Measurements from ENCODE around the gene CYTH1. TPM values are rescaled to one million over a fixed set of nuclear protein-coding genes. Genes with fewer than 3 reads are reported as not detected.

Gene CYTH1
- polyA plus RNA-seq, 1 donor from 2014 or later = 120 TPM

DNA sequence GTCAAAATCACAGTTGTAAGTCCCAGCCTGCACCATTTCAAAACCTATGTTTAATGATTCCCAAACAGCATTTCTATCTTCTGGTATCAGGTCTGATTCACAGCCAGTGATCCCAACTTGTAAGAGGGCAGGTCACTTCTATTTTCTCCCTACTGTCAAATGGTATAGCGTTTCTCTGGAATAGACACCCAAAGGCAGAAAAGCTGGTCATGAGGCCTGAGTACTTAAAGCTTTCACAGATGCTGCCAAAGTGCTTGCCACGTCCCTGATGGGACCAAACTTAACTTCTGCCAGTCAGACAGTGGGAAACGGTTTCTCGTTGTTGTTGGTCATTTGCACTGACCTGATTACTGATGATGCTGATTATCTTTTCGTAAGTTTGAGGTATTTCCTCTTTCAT lies 43.4 kb downstream of the CYTH1 start:
- Histone ChIP-seq H3K27ac (ENCODE audit: low read length) (no peak overlapping the region), H2AFZ (ENCODE audit: low read depth, low read length) (no peak overlapping the region), H4K20me1 (ENCODE audit: insufficient read depth) (no peaks in the 10 kb centered on the region), H3K4me2 (ENCODE audit: low read length) (no peak overlapping the region), H3K36me3 (ENCODE audit: insufficient read depth, low read length) (no peaks in the 10 kb centered on the region), H3K4me3 (ENCODE audit: low read length) (no peak overlapping the region), H3K9ac (ENCODE audit: low read length) (no peak overlapping the region), H3K9me3 (ENCODE audit: low read length) (no peaks in the 10 kb centered on the region), H3K9me2 (ENCODE audit: insufficient read depth, low read length) (no peaks in the 10 kb centered on the region), H3K79me2 (replicated peaks; ENCODE audit: insufficient read depth, low read length) (peaks cover 11% of the 10 kb centered on the region), H3F3A (ENCODE audit: insufficient read depth, low read length, poor library complexity, severe bottlenecking) (no peaks in the 10 kb centered on the region), H3K27me3 (ENCODE audit: insufficient read depth, low read depth, low read length) (no peaks in the 10 kb centered on the region)
- no peak for TF ChIP-seq EZH2 (IDR thresholded peaks at IDR 0.05; ENCODE audit: borderline replicate concordance, insufficient read depth, low read length, poor library complexity, severe bottlenecking)
- TF ChIP-seq, protein P1, sequence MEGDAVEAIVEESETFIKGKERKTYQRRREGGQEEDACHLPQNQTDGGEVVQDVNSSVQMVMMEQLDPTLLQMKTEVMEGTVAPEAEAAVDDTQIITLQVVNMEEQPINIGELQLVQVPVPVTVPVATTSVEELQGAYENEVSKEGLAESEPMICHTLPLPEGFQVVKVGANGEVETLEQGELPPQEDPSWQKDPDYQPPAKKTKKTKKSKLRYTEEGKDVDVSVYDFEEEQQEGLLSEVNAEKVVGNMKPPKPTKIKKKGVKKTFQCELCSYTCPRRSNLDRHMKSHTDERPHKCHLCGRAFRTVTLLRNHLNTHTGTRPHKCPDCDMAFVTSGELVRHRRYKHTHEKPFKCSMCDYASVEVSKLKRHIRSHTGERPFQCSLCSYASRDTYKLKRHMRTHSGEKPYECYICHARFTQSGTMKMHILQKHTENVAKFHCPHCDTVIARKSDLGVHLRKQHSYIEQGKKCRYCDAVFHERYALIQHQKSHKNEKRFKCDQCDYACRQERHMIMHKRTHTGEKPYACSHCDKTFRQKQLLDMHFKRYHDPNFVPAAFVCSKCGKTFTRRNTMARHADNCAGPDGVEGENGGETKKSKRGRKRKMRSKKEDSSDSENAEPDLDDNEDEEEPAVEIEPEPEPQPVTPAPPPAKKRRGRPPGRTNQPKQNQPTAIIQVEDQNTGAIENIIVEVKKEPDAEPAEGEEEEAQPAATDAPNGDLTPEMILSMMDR (IDR thresholded peaks at IDR 0.05; ENCODE audit: poor library complexity, severe bottlenecking) = no peak
- TF ChIP-seq, protein P2, sequence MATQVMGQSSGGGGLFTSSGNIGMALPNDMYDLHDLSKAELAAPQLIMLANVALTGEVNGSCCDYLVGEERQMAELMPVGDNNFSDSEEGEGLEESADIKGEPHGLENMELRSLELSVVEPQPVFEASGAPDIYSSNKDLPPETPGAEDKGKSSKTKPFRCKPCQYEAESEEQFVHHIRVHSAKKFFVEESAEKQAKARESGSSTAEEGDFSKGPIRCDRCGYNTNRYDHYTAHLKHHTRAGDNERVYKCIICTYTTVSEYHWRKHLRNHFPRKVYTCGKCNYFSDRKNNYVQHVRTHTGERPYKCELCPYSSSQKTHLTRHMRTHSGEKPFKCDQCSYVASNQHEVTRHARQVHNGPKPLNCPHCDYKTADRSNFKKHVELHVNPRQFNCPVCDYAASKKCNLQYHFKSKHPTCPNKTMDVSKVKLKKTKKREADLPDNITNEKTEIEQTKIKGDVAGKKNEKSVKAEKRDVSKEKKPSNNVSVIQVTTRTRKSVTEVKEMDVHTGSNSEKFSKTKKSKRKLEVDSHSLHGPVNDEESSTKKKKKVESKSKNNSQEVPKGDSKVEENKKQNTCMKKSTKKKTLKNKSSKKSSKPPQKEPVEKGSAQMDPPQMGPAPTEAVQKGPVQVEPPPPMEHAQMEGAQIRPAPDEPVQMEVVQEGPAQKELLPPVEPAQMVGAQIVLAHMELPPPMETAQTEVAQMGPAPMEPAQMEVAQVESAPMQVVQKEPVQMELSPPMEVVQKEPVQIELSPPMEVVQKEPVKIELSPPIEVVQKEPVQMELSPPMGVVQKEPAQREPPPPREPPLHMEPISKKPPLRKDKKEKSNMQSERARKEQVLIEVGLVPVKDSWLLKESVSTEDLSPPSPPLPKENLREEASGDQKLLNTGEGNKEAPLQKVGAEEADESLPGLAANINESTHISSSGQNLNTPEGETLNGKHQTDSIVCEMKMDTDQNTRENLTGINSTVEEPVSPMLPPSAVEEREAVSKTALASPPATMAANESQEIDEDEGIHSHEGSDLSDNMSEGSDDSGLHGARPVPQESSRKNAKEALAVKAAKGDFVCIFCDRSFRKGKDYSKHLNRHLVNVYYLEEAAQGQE (IDR thresholded peaks at IDR 0.05; ENCODE audit: borderline replicate concordance) = no peak
- no peak for TF ChIP-seq RAD21 (conservative IDR thresholded peaks at IDR 0.05)
- no peak for TF ChIP-seq SMC3 (conservative IDR thresholded peaks at IDR 0.05; ENCODE audit: poor library complexity)
- TF ChIP-seq MXI1 (conservative IDR thresholded peaks at IDR 0.05; ENCODE audit: poor library complexity, severe bottlenecking) = no peak
- no peak for TF ChIP-seq POLR2AphosphoS5 (IDR thresholded peaks at IDR 0.05)
- TF ChIP-seq TAF1 (IDR thresholded peaks at IDR 0.05; ENCODE audit: low read depth) = no peak
- TF ChIP-seq EP300 (conservative IDR thresholded peaks at IDR 0.05; ENCODE audit: poor library complexity, severe bottlenecking) = no peak

DNA sequence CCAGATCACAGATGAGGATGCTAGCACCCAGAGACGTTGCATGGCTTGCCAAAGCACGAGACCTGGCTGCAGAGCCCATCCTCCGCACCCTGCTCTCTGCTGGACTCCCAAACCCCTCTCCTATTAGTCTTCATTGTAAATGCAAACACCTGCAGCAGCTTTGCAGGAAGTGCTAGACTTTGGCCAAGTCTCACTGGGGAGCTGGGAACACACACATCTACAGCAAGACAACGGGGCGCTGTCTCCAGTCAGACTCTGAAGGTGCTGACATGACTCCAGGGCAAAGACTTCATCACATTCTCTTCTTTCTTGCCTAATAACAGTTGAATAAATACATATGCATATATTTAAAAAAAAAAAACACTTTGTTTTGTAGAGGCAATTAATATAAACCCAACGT lies 43.8 kb downstream of the CYTH1 start:
- H3K27me3 ChIP-seq (ENCODE audit: insufficient read depth, low read depth, low read length) = no peaks in the 10 kb centered on the region
- H3K4me2 ChIP-seq (ENCODE audit: low read length) = no peak overlapping the region
- no peaks in the 10 kb centered on the region for H3F3A ChIP-seq (ENCODE audit: insufficient read depth, low read length, poor library complexity, severe bottlenecking)
- no peaks in the 10 kb centered on the region for H3K9me3 ChIP-seq (ENCODE audit: low read length)
- no peak overlapping the region for H3K4me3 ChIP-seq (ENCODE audit: low read length)
- peaks cover 11% of the 10 kb centered on the region for H3K79me2 ChIP-seq (replicated peaks; ENCODE audit: insufficient read depth, low read length)
- no peak for TF ChIP-seq EP300 (conservative IDR thresholded peaks at IDR 0.05; ENCODE audit: poor library complexity, severe bottlenecking)
- no peak for TF ChIP-seq EZH2 (IDR thresholded peaks at IDR 0.05; ENCODE audit: borderline replicate concordance, insufficient read depth, low read length, poor library complexity, severe bottlenecking)
- TF ChIP-seq, protein P1 (IDR thresholded peaks at IDR 0.05; ENCODE audit: poor library complexity, severe bottlenecking) = no peak
- TF ChIP-seq, protein P2 (IDR thresholded peaks at IDR 0.05; ENCODE audit: borderline replicate concordance) = no peak
- no peaks in the 10 kb centered on the region for H4K20me1 ChIP-seq (ENCODE audit: insufficient read depth)
- no peaks in the 10 kb centered on the region for H3K9me2 ChIP-seq (ENCODE audit: insufficient read depth, low read length)
- H3K9ac ChIP-seq (ENCODE audit: low read length) = no peak overlapping the region
- H3K36me3 ChIP-seq (ENCODE audit: insufficient read depth, low read length) = no peaks in the 10 kb centered on the region
- no peak overlapping the region for H3K27ac ChIP-seq (ENCODE audit: low read length)
- H2AFZ ChIP-seq (ENCODE audit: low read depth, low read length) = no peak overlapping the region

All from neural cell (in vitro differentiated cells).